Measurements from ENCODE around the gene SIX2.

DNA sequence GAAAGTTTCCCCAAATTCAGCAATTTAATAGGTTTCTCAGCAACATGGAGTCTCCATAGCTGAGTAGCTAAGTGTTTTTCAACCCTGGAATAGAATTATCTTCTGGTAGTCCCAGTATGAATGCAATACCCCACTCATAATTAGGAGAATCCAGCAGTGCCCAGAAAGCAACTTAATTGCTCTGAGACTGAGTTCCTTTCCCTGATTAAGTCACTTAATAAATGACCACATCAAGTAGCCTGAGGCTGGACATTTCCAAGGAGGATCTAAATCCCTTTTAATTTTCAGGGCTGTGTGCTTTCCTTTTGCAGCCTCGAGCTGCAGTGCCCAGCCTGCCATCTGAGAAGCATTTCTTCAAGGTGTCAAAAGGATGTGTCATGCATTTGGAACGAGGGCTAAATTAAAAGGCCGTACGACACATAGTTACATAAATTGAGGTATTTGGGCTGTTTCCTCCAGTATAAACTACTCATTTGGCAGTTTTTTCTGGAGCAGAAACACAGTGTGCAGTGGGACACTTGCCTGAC, 17.7 kb upstream of the SIX2 start:
- TF ChIP-seq CTCF (conservative IDR thresholded peaks at IDR 0.05 in 1 of 2, IDR thresholded peaks at IDR 0.05 in 1 of 2; ENCODE audit: low read depth in 1 of 2, low read length in 2 of 2): no peak
- no peak for TF ChIP-seq EZH2 (IDR thresholded peaks at IDR 0.05; ENCODE audit: low read length, missing control alignments)
